ENCODE results near the gene MUC2.

MUC2 gene

GRCh38 chr11:1085440-1086170 is 10.9 kb downstream of the MUC2 start:
- no peak overlapping the region for H3K4me3 ChIP-seq
- no peaks in the 10 kb centered on the region for H3K36me3 ChIP-seq (ENCODE audit: insufficient read depth, low read length)
- DNase-seq (ENCODE audit: low read depth, low spot score), result no peak
- no peak for TF ChIP-seq POLR2AphosphoS5 (IDR thresholded peaks at IDR 0.05; ENCODE audit: borderline replicate concordance, low read depth, low read length)
- TF ChIP-seq FOXP2 (optimal IDR thresholded peaks at IDR 0.05; ENCODE audit: control extremely low read depth, extremely low read length, insufficient read depth), result no peak
- no peak for TF ChIP-seq EZH2 (IDR thresholded peaks at IDR 0.05)
- H3K9me3 ChIP-seq (ENCODE audit: low read depth, low read length), result no peaks in the 10 kb centered on the region
- no peak overlapping the region for H3K9ac ChIP-seq (ENCODE audit: insufficient read length)
- H3K27ac ChIP-seq, result no peak overlapping the region

- H3K4me3 ChIP-seq, result no peak overlapping the region
- no peak overlapping the region for H3K9ac ChIP-seq (ENCODE audit: insufficient read length)
- H3K27ac ChIP-seq, result no peak overlapping the region
- no peaks in the 10 kb centered on the region for H3K36me3 ChIP-seq (ENCODE audit: insufficient read depth, low read length)
- no peaks in the 10 kb centered on the region for H3K9me3 ChIP-seq (ENCODE audit: low read depth, low read length)
- no peak for DNase-seq (ENCODE audit: low read depth, low spot score)
- TF ChIP-seq POLR2AphosphoS5 (IDR thresholded peaks at IDR 0.05; ENCODE audit: borderline replicate concordance, low read depth, low read length), result no peak
- no peak for TF ChIP-seq EZH2 (IDR thresholded peaks at IDR 0.05)
- no peak for TF ChIP-seq FOXP2 (optimal IDR thresholded peaks at IDR 0.05; ENCODE audit: control extremely low read depth, extremely low read length, insufficient read depth)
These were observed 11.8 kb downstream of the MUC2 start for GRCh38 chr11:1086171-1087102.

GRCh38 chr11:1087279-1087960 is 12.7 kb downstream of the MUC2 start:
- TF ChIP-seq EZH2 (IDR thresholded peaks at IDR 0.05) (no peak), POLR2AphosphoS5 (IDR thresholded peaks at IDR 0.05; ENCODE audit: borderline replicate concordance, low read depth, low read length) (no peak), FOXP2 (optimal IDR thresholded peaks at IDR 0.05; ENCODE audit: control extremely low read depth, extremely low read length, insufficient read depth) (no peak)
- no peak for DNase-seq (ENCODE audit: low read depth, low spot score)
- Histone ChIP-seq H3K4me3 (no peak overlapping the region), H3K36me3 (ENCODE audit: insufficient read depth, low read length) (no peaks in the 10 kb centered on the region), H3K9ac (ENCODE audit: insufficient read length) (no peak overlapping the region), H3K27ac (no peak overlapping the region), H3K9me3 (ENCODE audit: low read depth, low read length) (no peaks in the 10 kb centered on the region)

GRCh38 chr11:1087961-1088926 is 13.6 kb downstream of the MUC2 start:
- TF ChIP-seq FOXP2 (optimal IDR thresholded peaks at IDR 0.05; ENCODE audit: control extremely low read depth, extremely low read length, insufficient read depth), result no peak
- Histone ChIP-seq H3K4me3 (no peak overlapping the region), H3K9me3 (ENCODE audit: low read depth, low read length) (no peaks in the 10 kb centered on the region), H3K9ac (ENCODE audit: insufficient read length) (no peak overlapping the region), H3K36me3 (ENCODE audit: insufficient read depth, low read length) (no peaks in the 10 kb centered on the region), H3K27ac (no peak overlapping the region)
- DNase-seq (ENCODE audit: low read depth, low spot score), result no peak

- no peaks in the 10 kb centered on the region for H3K36me3 ChIP-seq (ENCODE audit: insufficient read depth, low read length)
- no peaks in the 10 kb centered on the region for H3K9me3 ChIP-seq (ENCODE audit: low read depth, low read length)
- no peak overlapping the region for H3K4me3 ChIP-seq
- DNase-seq (ENCODE audit: low read depth, low spot score), result no peak
- H3K9ac ChIP-seq (ENCODE audit: insufficient read length), result no peak overlapping the region
- TF ChIP-seq FOXP2 (optimal IDR thresholded peaks at IDR 0.05; ENCODE audit: control extremely low read depth, extremely low read length, insufficient read depth) (no peak), POLR2AphosphoS5 (IDR thresholded peaks at IDR 0.05; ENCODE audit: borderline replicate concordance, low read depth, low read length) (no peak), EZH2 (IDR thresholded peaks at IDR 0.05) (no peak)
- H3K27ac ChIP-seq, result no peak overlapping the region
These were observed 14.5 kb downstream of the MUC2 start for GRCh38 chr11:1088927-1089737.

GRCh38 chr11:1089738-1090599 is 15.3 kb downstream of the MUC2 start:
- H3K27ac ChIP-seq, result no peak overlapping the region
- no peaks in the 10 kb centered on the region for H3K36me3 ChIP-seq (ENCODE audit: insufficient read depth, low read length)
- H3K4me3 ChIP-seq, result no peak overlapping the region
- no peak for DNase-seq (ENCODE audit: low read depth, low spot score)
- no peak overlapping the region for H3K9ac ChIP-seq (ENCODE audit: insufficient read length)
- TF ChIP-seq FOXP2 (optimal IDR thresholded peaks at IDR 0.05; ENCODE audit: control extremely low read depth, extremely low read length, insufficient read depth) (no peak), POLR2AphosphoS5 (IDR thresholded peaks at IDR 0.05; ENCODE audit: borderline replicate concordance, low read depth, low read length) (no peak), EZH2 (IDR thresholded peaks at IDR 0.05) (no peak)
- no peaks in the 10 kb centered on the region for H3K9me3 ChIP-seq (ENCODE audit: low read depth, low read length)

Measured in SK-N-MC (cell line).